GM12878 (cell line): ENCODE results near the gene PRSS2. TPM values are rescaled to one million over a fixed set of nuclear protein-coding genes. Genes with fewer than 3 reads are reported as not detected.
"Not testable (repeated sequence)": the region's sequence is repeated elsewhere in the genome, so short reads cannot be mapped to it uniquely, and the experiment has no call there.

Experiments
- ATAC-seq: fragments of 200-7000 bp; cut with Tn5 transposase; 3 replicates; pipeline ENCODE4 v1.9.1; 2020; ENCODE audit warnings: mild to moderate bottlenecking, moderate library complexity
- BruUV-seq: library from RNA; stranded (reverse); fragments of 400-500 nt; replicated peaks from 2 replicates; lab custom pipeline; 2021; lab: Mats Ljungman, UMichigan
- CTCF ChIA-PET: fragments of 300-600 bp; sonication (Branson Sonifier 250); formaldehyde crosslinking; extraction: SDS; loops from one replicate; lab custom pipeline; 2021; ENCODE audit warnings: inconsistent platforms; lab: Yijun Ruan, JAX
- POLR2A ChIA-PET: fragments of 350-600 bp; formaldehyde crosslinking; extraction: SDS; loops from one replicate; lab custom pipeline; 2021; ENCODE audit warnings: inconsistent platforms; lab: Charles Lee
- RAD21 ChIA-PET: fragments of 300-600 bp; sonication (Branson Sonifier 250); formaldehyde crosslinking; loops from one replicate; lab custom pipeline; 2023; ENCODE audit warnings: antibody characterized with exemption; ENCODE audit not compliant: unreplicated experiment; lab: Charles Lee
- SMC1A ChIA-PET: fragments of 300-600 bp; sonication (Branson Sonifier 250); formaldehyde crosslinking; loops from one replicate; lab custom pipeline; 2023; ENCODE audit not compliant: unreplicated experiment, uncharacterized antibody; lab: Charles Lee
- DNase-seq: peaks from one replicate; pipeline ENCODE4 v3.0.0-alpha.2; 2011; ENCODE audit warnings: low read depth, low spot score
- FAIRE-seq: peaks from 3 replicates; lab custom pipeline; 2011; peaks lifted over from hg19 to GRCh38; lab: Jason Lieb, UNC
- H2AFZ ChIP-seq: 2 replicates; pipeline ENCODE4 v1.6.0; 2011; ENCODE audit warnings: low read depth, low read length, control low read depth; ENCODE audit not compliant: control insufficient read depth
- H3K27ac ChIP-seq: 2 replicates; pipeline ENCODE4 v1.5.1; 2011; ENCODE audit warnings: control low read depth; ENCODE audit not compliant: control insufficient read depth, insufficient read depth
- H3K27me3 ChIP-seq, 2 experiments: replicated peaks in 1 of 2; 2 replicates each; pipeline versions ENCODE4 v1.6.0 to v1.6.1; 2011; ENCODE audit warnings: low read length in 1 of 2; ENCODE audit not compliant: control insufficient read depth in 2 of 2, insufficient read depth in 2 of 2
- H3K36me3 ChIP-seq, 2 experiments: 2 replicates each; pipeline ENCODE4 v1.5.1; 2011; ENCODE audit warnings: low read length in 1 of 2; ENCODE audit not compliant: control insufficient read depth in 2 of 2, insufficient read depth in 2 of 2
- H3K4me1 ChIP-seq: 2 replicates; pipeline ENCODE4 v1.6.1; 2011; ENCODE audit warnings: mild to moderate bottlenecking, low read length, moderate library complexity, mixed read lengths; ENCODE audit not compliant: control insufficient read depth, insufficient read depth
- H3K4me2 ChIP-seq: 2 replicates; pipeline ENCODE4 v1.6.0; 2011; ENCODE audit warnings: control low read depth; ENCODE audit not compliant: control insufficient read depth, insufficient read depth
- H3K4me3 ChIP-seq: fragments of 200-600 bp; sonication (generic); 2 replicates; pipeline ENCODE4 v1.5.1; 2016
- H3K79me2 ChIP-seq: 2 replicates; pipeline ENCODE4 v1.6.0; 2011; ENCODE audit warnings: low read length; ENCODE audit not compliant: control insufficient read depth, insufficient read depth
- H3K9ac ChIP-seq: 2 replicates; pipeline ENCODE4 v1.8.0; 2011; ENCODE audit warnings: low read length, control low read depth, mixed read lengths; ENCODE audit not compliant: control insufficient read depth, insufficient read depth
- H3K9me3 ChIP-seq: replicated peaks from 3 replicates; pipeline ENCODE4 v1.5.1; 2011; ENCODE audit warnings: mild to moderate bottlenecking, low read length; ENCODE audit not compliant: control insufficient read depth, insufficient read depth
- H4K20me1 ChIP-seq: 2 replicates; pipeline ENCODE4 v1.6.0; 2011; ENCODE audit not compliant: control insufficient read depth, insufficient read depth
- BCL11A ChIP-seq: IDR thresholded peaks from 2 replicates; pipeline ENCODE4 v1.6.1; 2011; ENCODE audit warnings: low read depth, low read length
- BMI1 ChIP-seq: fragments of 450-650 bp; IDR thresholded peaks from 2 replicates; pipeline ENCODE4 v1.6.1; 2016; ENCODE audit warnings: mild to moderate bottlenecking, moderate library complexity, borderline replicate concordance
- CUX1 ChIP-seq: IDR thresholded peaks from 2 replicates; pipeline ENCODE4 v1.6.1; 2012; ENCODE audit warnings: improper control_type of control experiment, low read depth, low read length; ENCODE audit not compliant: insufficient replicate concordance
- FOS ChIP-seq: IDR thresholded peaks from 3 replicates; pipeline ENCODE4 v1.6.1; 2011; ENCODE audit warnings: borderline replicate concordance; ENCODE audit not compliant: insufficient read length; ENCODE audit errors: extremely low read depth
- SREBF2 ChIP-seq: IDR thresholded peaks from 2 replicates; pipeline ENCODE4 v1.6.1; 2012; ENCODE audit warnings: mild to moderate bottlenecking, low read length
- STAT1 ChIP-seq: fragments of 450-650 bp; conservative IDR thresholded peaks from 2 replicates; pipeline ENCODE4 v1.6.1; 2014; ENCODE audit warnings: antibody characterized with exemption, mild to moderate bottlenecking
- TBL1XR1 ChIP-seq: IDR thresholded peaks from 2 replicates; pipeline ENCODE4 v1.6.1; 2012; ENCODE audit warnings: low read depth, low read length, improper control_type of control experiment
- USF2 ChIP-seq: IDR thresholded peaks from 2 replicates; pipeline ENCODE4 v1.6.1; 2011; ENCODE audit warnings: low read depth, low read length, improper control_type of control experiment, borderline replicate concordance
- ZBTB11 ChIP-seq: fragments of 450-650 bp; formaldehyde crosslinking; IDR thresholded peaks from 2 replicates; pipeline ENCODE4 v1.5.0; 2022; ENCODE audit warnings: mild to moderate bottlenecking, missing genetic modification characterization
- ZNF384 ChIP-seq: IDR thresholded peaks from 2 replicates; pipeline ENCODE4 v1.6.1; 2012; ENCODE audit warnings: low read depth, mild to moderate bottlenecking, low read length, improper control_type of control experiment, borderline replicate concordance
- WGBS: methylation state at CpG from one replicate; pipeline ENCODE4 v1.1.6; 2016; ENCODE audit warnings: low lambda C conversion rate; ENCODE audit not compliant: insufficient replicate concordance, insufficient coverage; ENCODE audit errors: missing lambda C conversion rate; 5-methylcytosine and 5-hydroxymethylcytosine counted together
- in situ Hi-C: fragments of 300-500 bp; cut with MboI; formaldehyde crosslinking; loops from 9 replicates; pipeline ENCODE4 v1.14.3; 2018; ENCODE audit warnings: mixed read lengths
- intact Hi-C: fragments of 100-400 bp; cut with micrococcal nuclease; formaldehyde crosslinking; loops from one replicate; pipeline ENCODE4 v1.14.2; 2022; ENCODE audit not compliant: unreplicated experiment
- polyA plus RNA-seq, 11 experiments: library from polyadenylated mRNA; depleted of rRNA in 4 of 11; unstranded in 6 of 11; stranded (reverse) in 5 of 11; fragments of >200 nt; fragmentation: Nextera tagmentation in 4 of 11; fragmentation: Illumina TruSeq in 1 of 11; extraction: Ambion mirVana in 4 of 11; extraction: Trizol in 1 of 11; gene quantifications; 1 replicate in 1 of 11; 2 replicates in 10 of 11; pipeline versions ENCODE4 v1.2.1 to v1.2.3, GENCODE V29; 2011 to 2016; ENCODE audit warnings: inconsistent platforms in 2 of 11, missing spikeins in 2 of 11, low read depth in 1 of 11
- total RNA-seq, 4 experiments: library from RNA; depleted of rRNA in 3 of 4; stranded (reverse); fragments of >200 nt in 3 of 4; fragmentation: Illumina TruSeq in 1 of 4; extraction: Trizol in 1 of 4; gene quantifications; 2 replicates each; pipeline versions ENCODE4 v1.2.1 to v1.2.3, GENCODE V29; 2013 to 2021

The PRSS2 gene
- total and polyA plus RNA-seq, 10 of the 15 experiments (the other 5 are each of a cell fraction or from before 2014, with no cell fraction given) = 0.21 to 28.8 (median 0.41) TPM; not detected in 7

DNA sequence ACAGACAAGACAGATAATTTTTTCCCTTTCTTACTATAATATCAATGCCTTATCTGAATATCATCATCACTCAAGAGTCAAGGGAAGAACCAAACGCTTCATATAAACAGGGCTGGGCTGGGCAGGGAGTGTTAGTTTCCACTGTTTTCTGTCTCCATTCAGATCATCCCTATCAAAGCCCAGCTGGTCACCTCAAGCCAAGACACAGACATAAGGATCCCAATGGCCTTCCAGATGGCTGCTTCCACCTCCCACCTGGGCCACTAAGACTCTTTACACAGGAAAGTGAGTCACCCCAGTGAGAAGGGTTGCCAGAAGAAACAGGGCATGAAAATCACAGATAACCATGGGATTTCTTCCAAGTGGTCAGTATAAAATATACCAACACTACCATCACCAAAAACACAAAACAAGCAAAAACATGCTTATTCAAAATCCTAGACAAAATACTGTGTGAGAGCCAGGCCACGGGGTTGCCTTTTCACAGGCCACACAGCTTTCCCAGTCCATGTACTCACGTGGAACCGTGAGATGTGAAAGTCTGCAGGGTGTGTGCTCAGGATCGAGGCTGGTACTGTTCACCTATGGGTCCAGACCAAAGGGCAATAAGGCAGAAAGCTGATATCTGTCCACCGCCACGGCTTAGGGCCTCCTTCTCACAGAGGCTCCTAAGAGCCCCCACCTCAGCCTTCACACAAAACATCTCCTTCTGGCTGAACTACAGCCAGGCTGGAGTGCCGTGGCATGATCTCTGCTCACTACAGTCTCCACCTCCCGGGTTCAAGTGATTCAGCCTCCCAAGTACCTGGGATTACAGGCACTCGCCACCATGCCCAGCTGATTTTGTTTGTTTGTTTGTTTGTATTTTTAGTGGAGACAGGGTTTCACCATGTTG, 15.8 kb upstream of the PRSS2 start (continued):
- no peak for TF ChIP-seq TBL1XR1
- TF ChIP-seq USF2 = no peak
- TF ChIP-seq ZBTB11 (CRISPR knock-in tag) = no peak
- no peak for TF ChIP-seq SREBF2
- TF ChIP-seq ZNF384 = no peak
- no peak for TF ChIP-seq FOS
- TF ChIP-seq CUX1 = no peak
- no peak for TF ChIP-seq BCL11A
- TF ChIP-seq STAT1 = no peak
- TF ChIP-seq BMI1 = no peak

DNA sequence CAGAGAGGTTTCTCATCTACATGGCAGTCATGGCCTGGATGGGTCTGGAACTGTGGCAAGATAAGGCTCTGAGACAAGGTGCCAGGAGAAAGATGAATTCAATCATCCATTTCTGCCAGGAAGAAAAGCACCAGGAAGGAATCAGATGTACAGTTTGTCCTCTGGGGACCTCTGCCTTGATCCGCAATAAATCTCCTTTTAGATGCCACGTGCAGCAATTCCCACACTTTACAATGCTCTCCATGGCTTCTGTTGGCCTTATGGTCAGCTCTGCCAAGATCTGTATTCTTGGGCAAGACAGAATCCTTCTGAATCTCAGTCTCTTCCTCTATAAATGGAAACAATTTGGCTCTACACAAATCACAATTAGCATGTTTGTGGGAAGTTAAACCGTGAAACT, 12.5 kb upstream of the PRSS2 start:
- H3K36me3 ChIP-seq, H3K9ac ChIP-seq, H3K27ac ChIP-seq, DNase-seq, H3K27me3 ChIP-seq, H3K4me1 ChIP-seq, FAIRE-seq, ATAC-seq, BruUV-seq, H3K4me2 ChIP-seq, H4K20me1 ChIP-seq, H3K9me3 ChIP-seq, CTCF ChIA-PET, in situ Hi-C loops, RAD21 ChIA-PET, H3K79me2 ChIP-seq, H3K4me3 ChIP-seq, H2AFZ ChIP-seq, intact Hi-C loops, POLR2A ChIA-PET: not testable (repeated sequence)
- WGBS = 13% methylated on average over 1 of the region's 3 CpGs
- SMC1A ChIA-PET = interaction anchor here (1.0 to 1.5 kb wide), 3 partner anchors 10 to 34 kb away, joined by 3 to 6 read pairs (median 3); partner anchors contain the start of gene PRSS2
